Liver (tissue), 9 donors: ENCODE measurements around the gene FLYWCH2. TPM values are rescaled to one million over a fixed set of nuclear protein-coding genes. Genes with fewer than 3 reads are reported as not detected.

ENCODE experiments used
- DNase-seq: peaks from one replicate; pipeline ENCODE4 v3.0.0-alpha.2; 2017; ENCODE audit warnings: low spot score
- H3K27ac ChIP-seq, 2 donors: one replicate each; pipeline ENCODE4 v1.7.0; 2013; ENCODE audit warnings: inconsistent platforms in 2 of 2, low read length in 2 of 2, control low read depth in 1 of 2, low read depth in 1 of 2, mild to moderate bottlenecking in 1 of 2
- H3K27me3 ChIP-seq, 4 donors: one replicate each; pipeline versions ENCODE4 v1.6.1 to v1.7.0; 2013; ENCODE audit warnings: low read length in 3 of 4, inconsistent platforms in 1 of 4, mild to moderate bottlenecking in 1 of 4, moderate library complexity in 1 of 4; ENCODE audit not compliant: control insufficient read depth in 4 of 4, insufficient read depth in 4 of 4
- H3K36me3 ChIP-seq, 4 donors: one replicate each; pipeline versions ENCODE4 v1.6.1 to v1.7.0; 2013; ENCODE audit warnings: low read length in 3 of 4, mild to moderate bottlenecking in 3 of 4, low read depth in 1 of 4, moderate library complexity in 1 of 4; ENCODE audit not compliant: control insufficient read depth in 4 of 4, insufficient read depth in 3 of 4
- H3K4me1 ChIP-seq, 4 donors: one replicate each; pipeline versions ENCODE4 v1.6.1 to v1.7.0; 2013; ENCODE audit warnings: low read length in 3 of 4, mild to moderate bottlenecking in 3 of 4, moderate library complexity in 1 of 4; ENCODE audit not compliant: control insufficient read depth in 4 of 4, insufficient read depth in 4 of 4
- H3K4me3 ChIP-seq, 3 donors: one replicate each; pipeline versions ENCODE4 v1.6.1 to v1.7.0; 2013; ENCODE audit warnings: low read length in 3 of 3, control low read depth in 1 of 3, low read depth in 1 of 3, mild to moderate bottlenecking in 1 of 3
- H3K9ac ChIP-seq, 2 donors: one replicate each; pipeline ENCODE4 v1.7.0; 2013; ENCODE audit warnings: low read length in 2 of 2, mild to moderate bottlenecking in 2 of 2, moderate library complexity in 2 of 2, control low read depth in 1 of 2, low read depth in 1 of 2
- H3K9me3 ChIP-seq, 4 donors: one replicate each; pipeline versions ENCODE4 v1.6.1 to v1.7.0; 2013; ENCODE audit warnings: low read length in 3 of 4; ENCODE audit not compliant: control insufficient read depth in 4 of 4
- EGR1 ChIP-seq, 2 donors: IDR thresholded peaks; 2 replicates each; pipeline ENCODE4 v1.6.1; 2016 to 2018; ENCODE audit warnings: antibody characterized with exemption in 2 of 2, low read depth in 2 of 2
- FOXA1 ChIP-seq: IDR thresholded peaks from 2 replicates; pipeline ENCODE4 v1.6.1; 2016; ENCODE audit warnings: antibody characterized with exemption
- FOXA2 ChIP-seq: IDR thresholded peaks from 2 replicates; pipeline ENCODE4 v1.6.1; 2016; ENCODE audit warnings: antibody characterized with exemption
- GABPA ChIP-seq, 2 donors: IDR thresholded peaks in 1 of 2; conservative IDR thresholded peaks in 1 of 2; 2 replicates each; pipeline ENCODE4 v1.6.1; 2016; ENCODE audit warnings: antibody characterized with exemption in 2 of 2, mild to moderate bottlenecking in 1 of 2, moderate library complexity in 1 of 2
- HNF4A ChIP-seq, 2 donors: conservative IDR thresholded peaks; 2 replicates each; pipeline ENCODE4 v1.6.1; 2016; ENCODE audit warnings: antibody characterized with exemption in 2 of 2, mild to moderate bottlenecking in 2 of 2
- HNF4G ChIP-seq: IDR thresholded peaks from 2 replicates; pipeline ENCODE4 v1.6.1; 2016; ENCODE audit warnings: antibody characterized with exemption
- JUND ChIP-seq, 2 donors: IDR thresholded peaks; 2 replicates each; pipeline ENCODE4 v1.6.1; 2016; ENCODE audit warnings: antibody characterized with exemption in 2 of 2
- RAD21 ChIP-seq, 2 donors: IDR thresholded peaks; 2 replicates each; pipeline ENCODE4 v1.6.1; 2016; ENCODE audit warnings: antibody characterized with exemption in 2 of 2, mild to moderate bottlenecking in 2 of 2
- RXRA ChIP-seq, 2 donors: IDR thresholded peaks; 2 replicates each; pipeline ENCODE4 v1.6.1; 2017 to 2018; ENCODE audit warnings: antibody characterized with exemption in 2 of 2, mild to moderate bottlenecking in 1 of 2
- SP1 ChIP-seq: IDR thresholded peaks from 2 replicates; pipeline ENCODE4 v1.6.1; 2018; ENCODE audit warnings: antibody characterized with exemption, mild to moderate bottlenecking
- TAF1 ChIP-seq: conservative IDR thresholded peaks from 2 replicates; pipeline ENCODE4 v1.6.1; 2016; ENCODE audit warnings: antibody characterized with exemption, mild to moderate bottlenecking
- YY1 ChIP-seq: IDR thresholded peaks from 2 replicates; pipeline ENCODE4 v1.6.1; 2016; ENCODE audit warnings: antibody characterized with exemption, mild to moderate bottlenecking
- WGBS: extraction: QIAGEN DNeasy Blood & Tissue Kit; methylation state at CpG from one replicate; pipeline ENCODE4 v1.1.7; 2013; 5-methylcytosine and 5-hydroxymethylcytosine counted together
- polyA plus RNA-seq, 2 donors: library from polyadenylated mRNA; stranded (reverse) in 1 of 2; unstranded in 1 of 2; fragments of 200-250 nt in 1 of 2; fragments of >200 nt in 1 of 2; fragmentation: Nextera tagmentation in 1 of 2; extraction: Ambion mirVana in 1 of 2; gene quantifications; one replicate each; pipeline versions ENCODE4 v1.2.1 to v1.2.3, GENCODE V29; 2013 to 2015
- total RNA-seq, 2 donors: library from RNA; depleted of rRNA; stranded (reverse); fragments of >200 nt; gene quantifications; one replicate each; pipeline ENCODE4 v1.2.3, GENCODE V29; 2014
- TF ChIP-seq, protein P1 (sequence below): IDR thresholded peaks from 2 replicates; pipeline ENCODE4 v1.6.1; 2016; ENCODE audit warnings: antibody characterized with exemption
- TF ChIP-seq, protein P2 (sequence below): IDR thresholded peaks from 2 replicates; pipeline ENCODE4 v1.6.1; 2016; ENCODE audit warnings: antibody characterized with exemption
- TF ChIP-seq, protein P3 (sequence below): fragments of 150-350 bp; IDR thresholded peaks from 2 replicates; pipeline ENCODE4 v1.5.1; 2017; ENCODE audit warnings: improper control_type of control experiment, low read depth, low read length; ENCODE audit not compliant: missing input control
- TF ChIP-seq, protein P4 (sequence below): IDR thresholded peaks from 2 replicates; pipeline ENCODE4 v1.6.1; 2016; ENCODE audit warnings: antibody characterized with exemption, mild to moderate bottlenecking
- donor health status: healthy.
- donor health status: healthy.
- donor health status: healthy.
- donor health status: healthy.
- donor health status: healthy.

The FLYWCH2 gene
- total and polyA plus RNA-seq, 4 donors: 4.9 to 21.0 (median 8.6) TPM

DNA sequence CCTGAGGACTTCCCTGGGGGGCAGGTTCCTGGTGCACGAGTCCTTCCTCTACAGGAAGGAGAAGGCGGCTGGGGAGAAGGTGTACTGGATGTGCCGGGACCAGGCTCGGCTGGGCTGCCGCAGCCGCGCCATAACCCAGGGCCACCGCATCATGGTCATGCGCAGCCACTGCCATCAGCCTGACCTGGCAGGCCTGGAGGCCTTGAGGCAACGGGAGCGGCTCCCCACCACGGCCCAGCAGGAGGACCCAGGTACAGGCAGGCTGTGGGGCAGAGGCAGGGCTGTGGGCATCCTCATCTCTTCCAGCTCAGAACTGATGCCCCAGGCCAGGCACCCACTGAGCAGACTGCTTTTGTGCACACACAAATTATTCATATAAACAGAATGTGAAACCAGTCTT, 55.2 kb downstream of the FLYWCH2 start:
- WGBS: 97% methylated on average over 12 of the region's 12 CpGs
- TF ChIP-seq, protein P1, sequence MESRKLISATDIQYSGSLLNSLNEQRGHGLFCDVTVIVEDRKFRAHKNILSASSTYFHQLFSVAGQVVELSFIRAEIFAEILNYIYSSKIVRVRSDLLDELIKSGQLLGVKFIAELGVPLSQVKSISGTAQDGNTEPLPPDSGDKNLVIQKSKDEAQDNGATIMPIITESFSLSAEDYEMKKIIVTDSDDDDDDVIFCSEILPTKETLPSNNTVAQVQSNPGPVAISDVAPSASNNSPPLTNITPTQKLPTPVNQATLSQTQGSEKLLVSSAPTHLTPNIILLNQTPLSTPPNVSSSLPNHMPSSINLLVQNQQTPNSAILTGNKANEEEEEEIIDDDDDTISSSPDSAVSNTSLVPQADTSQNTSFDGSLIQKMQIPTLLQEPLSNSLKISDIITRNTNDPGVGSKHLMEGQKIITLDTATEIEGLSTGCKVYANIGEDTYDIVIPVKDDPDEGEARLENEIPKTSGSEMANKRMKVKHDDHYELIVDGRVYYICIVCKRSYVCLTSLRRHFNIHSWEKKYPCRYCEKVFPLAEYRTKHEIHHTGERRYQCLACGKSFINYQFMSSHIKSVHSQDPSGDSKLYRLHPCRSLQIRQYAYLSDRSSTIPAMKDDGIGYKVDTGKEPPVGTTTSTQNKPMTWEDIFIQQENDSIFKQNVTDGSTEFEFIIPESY: no peak
- no peak for TF ChIP-seq FOXA2
- TF ChIP-seq, protein P2, sequence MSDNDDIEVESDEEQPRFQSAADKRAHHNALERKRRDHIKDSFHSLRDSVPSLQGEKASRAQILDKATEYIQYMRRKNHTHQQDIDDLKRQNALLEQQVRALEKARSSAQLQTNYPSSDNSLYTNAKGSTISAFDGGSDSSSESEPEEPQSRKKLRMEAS: no peak
- TF ChIP-seq HNF4G: no peak
- no peak for TF ChIP-seq EGR1 (IDR thresholded peaks at IDR 0.05; ENCODE audit: low read depth in 2 of 2)
- no peak for TF ChIP-seq TAF1
- no peak for TF ChIP-seq GABPA (IDR thresholded peaks at IDR 0.05 in 1 of 2, conservative IDR thresholded peaks at IDR 0.05 in 1 of 2)
- TF ChIP-seq RXRA (IDR thresholded peaks at IDR 0.05): no peak
- TF ChIP-seq, protein P3, sequence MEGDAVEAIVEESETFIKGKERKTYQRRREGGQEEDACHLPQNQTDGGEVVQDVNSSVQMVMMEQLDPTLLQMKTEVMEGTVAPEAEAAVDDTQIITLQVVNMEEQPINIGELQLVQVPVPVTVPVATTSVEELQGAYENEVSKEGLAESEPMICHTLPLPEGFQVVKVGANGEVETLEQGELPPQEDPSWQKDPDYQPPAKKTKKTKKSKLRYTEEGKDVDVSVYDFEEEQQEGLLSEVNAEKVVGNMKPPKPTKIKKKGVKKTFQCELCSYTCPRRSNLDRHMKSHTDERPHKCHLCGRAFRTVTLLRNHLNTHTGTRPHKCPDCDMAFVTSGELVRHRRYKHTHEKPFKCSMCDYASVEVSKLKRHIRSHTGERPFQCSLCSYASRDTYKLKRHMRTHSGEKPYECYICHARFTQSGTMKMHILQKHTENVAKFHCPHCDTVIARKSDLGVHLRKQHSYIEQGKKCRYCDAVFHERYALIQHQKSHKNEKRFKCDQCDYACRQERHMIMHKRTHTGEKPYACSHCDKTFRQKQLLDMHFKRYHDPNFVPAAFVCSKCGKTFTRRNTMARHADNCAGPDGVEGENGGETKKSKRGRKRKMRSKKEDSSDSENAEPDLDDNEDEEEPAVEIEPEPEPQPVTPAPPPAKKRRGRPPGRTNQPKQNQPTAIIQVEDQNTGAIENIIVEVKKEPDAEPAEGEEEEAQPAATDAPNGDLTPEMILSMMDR: no peak
- TF ChIP-seq SP1: no peak
- TF ChIP-seq RAD21 (IDR thresholded peaks at IDR 0.05): no peak
- no peak for TF ChIP-seq JUND (IDR thresholded peaks at IDR 0.05)
- TF ChIP-seq YY1: no peak
- TF ChIP-seq, protein P4, sequence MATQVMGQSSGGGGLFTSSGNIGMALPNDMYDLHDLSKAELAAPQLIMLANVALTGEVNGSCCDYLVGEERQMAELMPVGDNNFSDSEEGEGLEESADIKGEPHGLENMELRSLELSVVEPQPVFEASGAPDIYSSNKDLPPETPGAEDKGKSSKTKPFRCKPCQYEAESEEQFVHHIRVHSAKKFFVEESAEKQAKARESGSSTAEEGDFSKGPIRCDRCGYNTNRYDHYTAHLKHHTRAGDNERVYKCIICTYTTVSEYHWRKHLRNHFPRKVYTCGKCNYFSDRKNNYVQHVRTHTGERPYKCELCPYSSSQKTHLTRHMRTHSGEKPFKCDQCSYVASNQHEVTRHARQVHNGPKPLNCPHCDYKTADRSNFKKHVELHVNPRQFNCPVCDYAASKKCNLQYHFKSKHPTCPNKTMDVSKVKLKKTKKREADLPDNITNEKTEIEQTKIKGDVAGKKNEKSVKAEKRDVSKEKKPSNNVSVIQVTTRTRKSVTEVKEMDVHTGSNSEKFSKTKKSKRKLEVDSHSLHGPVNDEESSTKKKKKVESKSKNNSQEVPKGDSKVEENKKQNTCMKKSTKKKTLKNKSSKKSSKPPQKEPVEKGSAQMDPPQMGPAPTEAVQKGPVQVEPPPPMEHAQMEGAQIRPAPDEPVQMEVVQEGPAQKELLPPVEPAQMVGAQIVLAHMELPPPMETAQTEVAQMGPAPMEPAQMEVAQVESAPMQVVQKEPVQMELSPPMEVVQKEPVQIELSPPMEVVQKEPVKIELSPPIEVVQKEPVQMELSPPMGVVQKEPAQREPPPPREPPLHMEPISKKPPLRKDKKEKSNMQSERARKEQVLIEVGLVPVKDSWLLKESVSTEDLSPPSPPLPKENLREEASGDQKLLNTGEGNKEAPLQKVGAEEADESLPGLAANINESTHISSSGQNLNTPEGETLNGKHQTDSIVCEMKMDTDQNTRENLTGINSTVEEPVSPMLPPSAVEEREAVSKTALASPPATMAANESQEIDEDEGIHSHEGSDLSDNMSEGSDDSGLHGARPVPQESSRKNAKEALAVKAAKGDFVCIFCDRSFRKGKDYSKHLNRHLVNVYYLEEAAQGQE: no peak
- peaks cover 6 to 59% (median 18%) of the 10 kb centered on the region in 4 donors for H3K36me3 ChIP-seq

DNA sequence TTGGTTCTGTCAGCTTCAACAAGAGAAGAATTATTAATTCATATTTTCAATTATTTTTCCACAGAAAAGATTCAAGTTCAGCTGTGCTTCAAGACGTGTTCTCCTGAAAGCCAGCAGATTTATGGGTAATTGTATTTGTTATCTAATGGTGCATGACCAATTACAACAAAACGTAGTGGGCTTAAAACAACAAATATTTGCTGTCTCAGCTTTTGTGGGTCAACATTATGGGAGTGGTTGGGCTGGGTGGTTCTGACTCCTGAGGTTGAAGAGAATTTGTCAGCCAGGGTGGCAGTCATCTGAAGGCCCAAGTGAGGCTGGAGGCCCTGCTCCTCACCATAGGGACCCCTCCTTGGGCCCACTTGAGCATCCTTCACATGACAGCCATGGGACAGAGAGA, 57.0 kb downstream of the FLYWCH2 start:
- TF ChIP-seq SP1 (no peak), FOXA1 (no peak), HNF4A (conservative IDR thresholded peaks at IDR 0.05) (no peak), TAF1 (no peak)
- peaks cover 6 to 47% (median 12%) of the 10 kb centered on the region in 4 donors for H3K36me3 ChIP-seq

More for the DNA sequence above, 55.2 kb downstream of the FLYWCH2 start:
- H3K27ac ChIP-seq: no peak overlapping the region
- H3K9me3 ChIP-seq: no peaks in the 10 kb centered on the region
- no peak for DNase-seq
- H3K4me1 ChIP-seq: no peaks in the 10 kb centered on the region
- no peak overlapping the region for H3K9ac ChIP-seq
- no peak overlapping the region for H3K4me3 ChIP-seq
- no peaks in the 10 kb centered on the region for H3K27me3 ChIP-seq

More for the DNA sequence above, 57.0 kb downstream of the FLYWCH2 start:
- DNase-seq: no peak
- Histone ChIP-seq H3K4me3 (no peak overlapping the region), H3K4me1 (no peaks in the 10 kb centered on the region), H3K27ac (no peak overlapping the region), H3K27me3 (no peaks in the 10 kb centered on the region), H3K9me3 (no peaks in the 10 kb centered on the region), H3K9ac (no peak overlapping the region)
- WGBS: 84% methylated on average over 2 of the region's 2 CpGs
